Parathyroid adenoma (tissue), 2 donors: ENCODE results near the gene OCA2.

Experiments used
- H2AFZ ChIP-seq: fragments of 300-600 bp; sonication (generic); one replicate; pipeline ENCODE4 v1.7.0; 2017; ENCODE audit warnings: antibody characterized with exemption, mild to moderate bottlenecking
- H3K27ac ChIP-seq: fragments of 300-600 bp; sonication (generic); one replicate; pipeline ENCODE4 v1.7.0; 2017
- H3K27me3 ChIP-seq: fragments of 300-600 bp; sonication (generic); one replicate; pipeline ENCODE4 v1.7.0; 2017; ENCODE audit warnings: low read length; ENCODE audit not compliant: control insufficient read depth, insufficient read depth
- H3K36me3 ChIP-seq: fragments of 300-600 bp; sonication (generic); one replicate; pipeline ENCODE4 v1.7.0; 2017; ENCODE audit warnings: low read length; ENCODE audit not compliant: control insufficient read depth, insufficient read depth
- H3K4me1 ChIP-seq: fragments of 300-600 bp; sonication (generic); one replicate; pipeline ENCODE4 v1.7.0; 2017; ENCODE audit warnings: control low read depth
- H3K4me2 ChIP-seq: fragments of 300-600 bp; sonication (generic); one replicate; pipeline ENCODE4 v1.7.0; 2017; ENCODE audit warnings: low read length
- H3K4me3 ChIP-seq: fragments of 300-600 bp; sonication (generic); one replicate; pipeline ENCODE4 v1.7.0; 2017; ENCODE audit warnings: low read depth, low read length
- H3K79me2 ChIP-seq: fragments of 300-600 bp; sonication (generic); one replicate; pipeline ENCODE4 v1.7.0; 2017; ENCODE audit warnings: control low read depth
- H3K9ac ChIP-seq: fragments of 300-600 bp; sonication (generic); one replicate; pipeline ENCODE4 v1.7.0; 2017; ENCODE audit warnings: mild to moderate bottlenecking
- H3K9me3 ChIP-seq: fragments of 300-600 bp; sonication (generic); one replicate; pipeline ENCODE4 v1.7.0; 2017; ENCODE audit warnings: low read length; ENCODE audit not compliant: control insufficient read depth
- TF ChIP-seq, protein P1 (sequence below): fragments of 300-600 bp; sonication (generic); IDR thresholded peaks from one replicate; pipeline ENCODE4 v1.7.0; 2017; ENCODE audit warnings: antibody characterized with exemption, mild to moderate bottlenecking
- donor health status: primary hyperparathyroidism.

OCA2 gene

GRCh38 chr15:28017423-28017924 is 81.6 kb downstream of the OCA2 start:
- Histone ChIP-seq H3K9ac (no peak overlapping the region), H3K36me3 (no peaks in the 10 kb centered on the region), H3K4me2 (no peak overlapping the region), H2AFZ (no peak overlapping the region), H3K4me3 (no peak overlapping the region), H3K9me3 (no peaks in the 10 kb centered on the region), H3K4me1 (no peaks in the 10 kb centered on the region), H3K79me2 (no peaks in the 10 kb centered on the region), H3K27ac (no peak overlapping the region), H3K27me3 (no peaks in the 10 kb centered on the region)
- TF ChIP-seq, protein P1, sequence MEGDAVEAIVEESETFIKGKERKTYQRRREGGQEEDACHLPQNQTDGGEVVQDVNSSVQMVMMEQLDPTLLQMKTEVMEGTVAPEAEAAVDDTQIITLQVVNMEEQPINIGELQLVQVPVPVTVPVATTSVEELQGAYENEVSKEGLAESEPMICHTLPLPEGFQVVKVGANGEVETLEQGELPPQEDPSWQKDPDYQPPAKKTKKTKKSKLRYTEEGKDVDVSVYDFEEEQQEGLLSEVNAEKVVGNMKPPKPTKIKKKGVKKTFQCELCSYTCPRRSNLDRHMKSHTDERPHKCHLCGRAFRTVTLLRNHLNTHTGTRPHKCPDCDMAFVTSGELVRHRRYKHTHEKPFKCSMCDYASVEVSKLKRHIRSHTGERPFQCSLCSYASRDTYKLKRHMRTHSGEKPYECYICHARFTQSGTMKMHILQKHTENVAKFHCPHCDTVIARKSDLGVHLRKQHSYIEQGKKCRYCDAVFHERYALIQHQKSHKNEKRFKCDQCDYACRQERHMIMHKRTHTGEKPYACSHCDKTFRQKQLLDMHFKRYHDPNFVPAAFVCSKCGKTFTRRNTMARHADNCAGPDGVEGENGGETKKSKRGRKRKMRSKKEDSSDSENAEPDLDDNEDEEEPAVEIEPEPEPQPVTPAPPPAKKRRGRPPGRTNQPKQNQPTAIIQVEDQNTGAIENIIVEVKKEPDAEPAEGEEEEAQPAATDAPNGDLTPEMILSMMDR, result no peak

DNA sequence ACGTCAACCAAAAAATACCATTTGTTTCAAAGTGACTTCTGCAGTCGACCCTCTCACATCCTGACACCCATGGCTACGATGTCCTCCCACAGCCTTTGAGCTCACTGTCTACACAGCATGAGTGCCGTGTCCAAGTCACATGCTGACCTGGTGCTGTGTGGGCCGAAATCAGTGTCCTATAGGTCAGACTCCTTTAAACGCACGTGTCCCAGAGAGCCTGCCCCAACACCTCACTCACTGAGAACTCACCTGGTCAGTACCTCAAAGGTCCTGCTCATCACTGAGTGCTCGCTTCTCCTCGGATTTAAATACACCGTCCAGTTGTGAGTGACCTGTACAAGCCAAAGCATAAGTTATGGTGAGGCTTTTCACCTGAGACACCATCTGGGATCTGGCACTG is 83.3 kb downstream of the OCA2 start:
- H3K4me3 ChIP-seq, result no peak overlapping the region
- no peak overlapping the region for H3K4me2 ChIP-seq
- H3K27ac ChIP-seq, result no peak overlapping the region
- no peak overlapping the region for H2AFZ ChIP-seq
- H3K4me1 ChIP-seq, result no peaks in the 10 kb centered on the region
- H3K27me3 ChIP-seq, result no peaks in the 10 kb centered on the region
- H3K9me3 ChIP-seq, result no peaks in the 10 kb centered on the region
- H3K79me2 ChIP-seq, result no peaks in the 10 kb centered on the region
- H3K9ac ChIP-seq, result no peak overlapping the region
- TF ChIP-seq, protein P1, result no peak
- H3K36me3 ChIP-seq, result no peaks in the 10 kb centered on the region

- H3K4me3 ChIP-seq, result no peak overlapping the region
- no peaks in the 10 kb centered on the region for H3K9me3 ChIP-seq
- TF ChIP-seq, protein P1, result no peak
- H3K36me3 ChIP-seq, result no peaks in the 10 kb centered on the region
- no peaks in the 10 kb centered on the region for H3K4me1 ChIP-seq
- H3K27ac ChIP-seq, result no peak overlapping the region
- H3K9ac ChIP-seq, result no peak overlapping the region
- no peaks in the 10 kb centered on the region for H3K27me3 ChIP-seq
- H3K4me2 ChIP-seq, result no peak overlapping the region
- H3K79me2 ChIP-seq, result no peaks in the 10 kb centered on the region
- H2AFZ ChIP-seq, result no peak overlapping the region
These were observed 84.4 kb downstream of the OCA2 start for GRCh38 chr15:28014623-28015200.

DNA sequence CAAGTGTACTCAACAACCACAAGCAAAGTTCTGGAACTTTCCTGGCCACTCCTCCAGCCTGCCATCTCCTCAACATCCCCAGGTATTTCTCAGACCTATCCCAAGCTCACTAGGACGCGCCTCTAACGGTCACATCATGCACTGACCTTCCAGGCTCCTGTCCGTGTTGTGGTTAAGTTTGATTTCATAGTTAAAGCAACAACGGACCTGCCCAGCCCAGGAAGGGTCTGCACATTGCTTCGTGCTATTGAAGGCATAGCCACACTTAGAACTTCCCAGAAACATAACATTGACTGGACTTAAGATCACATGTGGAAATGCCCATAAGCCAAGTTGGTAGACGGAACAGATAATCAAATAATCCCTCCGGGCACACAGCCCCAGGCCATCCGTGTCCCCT is 85.1 kb downstream of the OCA2 start:
- Histone ChIP-seq H3K4me2 (no peak overlapping the region), H3K9me3 (no peaks in the 10 kb centered on the region), H3K27ac (no peak overlapping the region), H3K79me2 (no peaks in the 10 kb centered on the region), H3K36me3 (no peaks in the 10 kb centered on the region), H3K4me3 (no peak overlapping the region), H3K4me1 (no peaks in the 10 kb centered on the region), H3K9ac (no peak overlapping the region), H3K27me3 (no peaks in the 10 kb centered on the region), H2AFZ (no peak overlapping the region)
- TF ChIP-seq, protein P1, result no peak

DNA sequence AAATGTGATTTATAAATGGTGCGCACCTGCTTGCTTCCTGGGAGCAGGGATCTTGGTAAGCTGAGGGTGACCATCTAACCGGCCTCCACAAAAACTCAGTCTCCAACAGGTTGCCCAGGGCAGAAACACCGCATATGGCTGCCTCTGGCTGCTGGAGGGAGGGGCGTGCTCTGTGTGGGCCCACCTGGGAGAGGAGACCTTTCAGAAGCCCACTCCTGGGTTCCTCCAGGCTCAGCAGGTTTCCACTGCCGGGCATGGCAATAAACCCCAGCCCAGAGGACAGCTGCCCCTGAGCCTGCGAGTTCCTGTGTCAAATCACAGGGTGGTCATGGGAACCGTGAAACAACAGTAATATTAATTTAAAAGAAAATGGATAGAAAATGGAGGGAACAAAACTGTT is 85.6 kb downstream of the OCA2 start:
- Histone ChIP-seq H3K79me2 (no peaks in the 10 kb centered on the region), H3K9ac (no peak overlapping the region), H3K36me3 (no peaks in the 10 kb centered on the region), H3K4me1 (no peaks in the 10 kb centered on the region), H3K4me3 (no peak overlapping the region), H3K4me2 (no peak overlapping the region), H2AFZ (no peak overlapping the region), H3K9me3 (no peaks in the 10 kb centered on the region), H3K27ac (no peak overlapping the region), H3K27me3 (no peaks in the 10 kb centered on the region)
- TF ChIP-seq, protein P1, result no peak
